NCI-H82 treated with DMSO at 0.1 percent for 48 hours (cell line): ENCODE data around the gene TCF25.
A peak's percentile ranks its signal among the peaks of the same experiment; 100 is the strongest.
"Not testable (repeated sequence)": the region's sequence is repeated elsewhere in the genome, so short reads cannot be mapped to it uniquely, and the experiment has no call there.

ENCODE experiments used
- DNase-seq: peaks from one replicate; lab custom pipeline; 2025; ENCODE audit not compliant: unreplicated experiment; lab: John Stamatoyannopoulos, UW

TCF25 gene

DNA sequence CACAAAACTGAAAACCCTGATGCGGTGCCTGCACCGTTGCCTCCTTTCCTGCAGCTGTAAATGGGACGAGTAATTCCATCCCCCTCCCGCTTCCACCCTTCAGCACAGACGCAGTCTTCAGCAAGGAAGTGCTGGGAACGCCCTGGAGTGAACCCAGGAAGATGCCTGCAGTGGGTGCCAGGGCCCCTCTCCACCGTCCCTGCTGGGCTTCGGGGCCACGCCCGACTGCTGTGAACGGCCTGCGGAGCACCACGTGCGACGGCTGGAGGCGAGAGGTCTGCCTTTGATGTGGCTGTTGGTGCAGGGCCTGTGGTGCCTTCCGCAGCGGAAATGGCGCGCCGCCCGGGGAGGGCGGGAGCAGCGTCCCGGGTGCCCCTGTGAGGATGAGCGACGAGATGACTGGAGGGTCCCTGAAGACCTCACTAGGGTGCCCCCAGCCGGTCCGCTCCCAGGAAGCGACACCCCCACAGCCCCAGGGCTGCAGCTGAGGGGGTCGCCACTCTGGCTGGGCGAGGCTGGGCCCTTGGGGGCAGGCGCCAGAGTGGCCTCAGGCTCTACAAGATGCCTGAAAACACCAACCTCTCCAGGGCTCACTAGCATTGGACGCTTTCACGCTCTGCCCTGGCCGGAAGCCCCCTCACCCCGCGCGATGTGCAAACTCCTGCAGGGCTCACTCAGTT lies 44.5 kb downstream of the TCF25 start:
- DNase-seq: peak; percentile 57

DNA sequence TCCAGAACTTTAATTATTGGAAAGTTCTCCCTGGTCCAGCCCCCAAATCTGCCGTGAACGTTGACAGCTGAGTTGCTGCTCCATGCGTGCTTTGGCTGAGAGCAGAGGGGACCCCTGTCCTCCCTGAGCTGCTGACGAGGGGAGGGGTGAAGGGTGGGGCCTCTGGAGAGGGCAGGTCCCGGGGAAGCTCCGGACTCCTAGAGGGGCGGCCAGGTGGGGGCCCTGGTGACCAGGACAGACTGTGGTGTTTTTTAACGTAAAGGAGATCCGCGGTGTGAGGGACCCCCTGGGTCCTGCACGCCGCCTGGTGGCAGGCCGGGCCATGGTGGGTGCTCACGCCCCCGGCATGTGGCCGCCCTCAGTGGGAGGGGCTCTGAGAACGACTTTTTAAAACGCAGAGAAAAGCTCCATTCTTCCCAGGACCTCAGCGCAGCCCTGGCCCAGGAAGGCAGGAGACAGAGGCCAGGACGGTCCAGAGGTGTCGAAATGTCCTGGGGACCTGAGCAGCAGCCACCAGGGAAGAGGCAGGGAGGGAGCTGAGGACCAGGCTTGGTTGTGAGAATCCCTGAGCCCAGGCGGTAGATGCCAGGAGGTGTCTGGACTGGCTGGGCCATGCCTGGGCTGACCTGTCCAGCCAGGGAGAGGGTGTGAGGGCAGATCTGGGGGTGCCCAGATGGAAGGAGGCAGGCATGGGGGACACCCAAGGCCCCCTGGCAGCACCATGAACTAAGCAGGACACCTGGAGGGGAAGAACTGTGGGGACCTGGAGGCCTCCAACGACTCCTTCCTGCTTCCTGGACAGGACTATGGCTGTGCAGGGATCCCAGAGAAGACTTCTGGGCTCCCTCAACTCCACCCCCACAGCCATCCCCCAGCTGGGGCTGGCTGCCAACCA lies 45.3 kb downstream of the TCF25 start, which contains the start of gene MC1R:
MC1R (plus strand) TSS at position 410 of the 895 bp plus-strand sequence; CDS start at position 807, 397 bp downstream.
- DNase-seq: no peak

DNA sequence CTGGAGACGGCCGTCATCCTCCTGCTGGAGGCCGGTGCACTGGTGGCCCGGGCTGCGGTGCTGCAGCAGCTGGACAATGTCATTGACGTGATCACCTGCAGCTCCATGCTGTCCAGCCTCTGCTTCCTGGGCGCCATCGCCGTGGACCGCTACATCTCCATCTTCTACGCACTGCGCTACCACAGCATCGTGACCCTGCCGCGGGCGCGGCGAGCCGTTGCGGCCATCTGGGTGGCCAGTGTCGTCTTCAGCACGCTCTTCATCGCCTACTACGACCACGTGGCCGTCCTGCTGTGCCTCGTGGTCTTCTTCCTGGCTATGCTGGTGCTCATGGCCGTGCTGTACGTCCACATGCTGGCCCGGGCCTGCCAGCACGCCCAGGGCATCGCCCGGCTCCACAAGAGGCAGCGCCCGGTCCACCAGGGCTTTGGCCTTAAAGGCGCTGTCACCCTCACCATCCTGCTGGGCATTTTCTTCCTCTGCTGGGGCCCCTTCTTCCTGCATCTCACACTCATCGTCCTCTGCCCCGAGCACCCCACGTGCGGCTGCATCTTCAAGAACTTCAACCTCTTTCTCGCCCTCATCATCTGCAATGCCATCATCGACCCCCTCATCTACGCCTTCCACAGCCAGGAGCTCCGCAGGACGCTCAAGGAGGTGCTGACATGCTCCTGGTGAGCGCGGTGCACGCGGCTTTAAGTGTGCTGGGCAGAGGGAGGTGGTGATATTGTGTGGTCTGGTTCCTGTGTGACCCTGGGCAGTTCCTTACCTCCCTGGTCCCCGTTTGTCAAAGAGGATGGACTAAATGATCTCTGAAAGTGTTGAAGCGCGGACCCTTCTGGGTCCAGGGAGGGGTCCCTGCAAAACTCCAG lies 46.4 kb downstream of the TCF25 start:
- no peak for DNase-seq

DNA sequence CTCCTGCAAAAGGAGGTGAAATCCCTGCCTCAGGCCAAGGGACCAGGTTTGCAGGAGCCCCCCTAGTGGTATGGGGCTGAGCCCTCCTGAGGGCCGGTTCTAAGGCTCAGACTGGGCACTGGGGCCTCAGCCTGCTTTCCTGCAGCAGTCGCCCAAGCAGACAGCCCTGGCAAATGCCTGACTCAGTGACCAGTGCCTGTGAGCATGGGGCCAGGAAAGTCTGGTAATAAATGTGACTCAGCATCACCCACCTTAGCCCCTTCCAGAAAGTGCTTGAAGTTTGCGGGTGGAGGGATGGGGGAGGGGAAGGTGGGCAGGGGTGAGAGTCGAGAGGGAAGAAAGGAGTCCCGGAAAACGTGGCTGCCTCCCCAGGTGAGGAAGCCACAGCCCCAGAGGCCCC lies 47.3 kb downstream of the TCF25 start:
- DNase-seq: no peak

DNA sequence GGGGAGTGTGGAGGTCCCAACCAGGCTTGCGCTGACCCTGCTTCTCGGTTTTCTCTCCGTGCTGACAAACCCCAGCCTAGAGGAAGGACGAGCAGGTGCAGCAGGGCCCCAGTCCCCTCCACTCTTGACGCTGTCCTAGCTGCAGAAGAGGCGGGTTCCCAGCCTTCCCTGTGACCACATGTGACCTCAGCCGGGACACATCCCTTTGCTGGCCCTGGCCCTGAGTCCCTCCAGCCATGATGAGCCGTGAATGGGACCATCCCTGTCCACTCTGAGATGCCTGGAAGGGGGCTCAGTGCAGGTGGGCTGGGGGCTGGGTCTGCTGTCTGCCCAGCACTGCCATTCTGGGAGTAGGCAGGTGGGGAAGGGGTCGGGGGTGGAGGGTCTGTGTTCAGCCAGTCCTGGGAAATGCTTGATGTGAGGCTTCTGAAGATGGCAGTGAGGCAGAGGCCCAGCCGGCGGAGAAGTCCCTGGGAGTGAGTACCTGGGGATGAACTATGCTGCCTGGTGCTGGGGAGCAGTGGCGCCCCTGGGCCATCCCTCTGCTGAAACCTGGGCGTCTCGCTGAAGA lies 47.8 kb downstream of the TCF25 start:
- DNase-seq: no peak

- DNase-seq: no peak
These were observed 48.5 kb downstream of the TCF25 start for GRCh38 chr16:89921702-89922476.

GRCh38 chr16:89922477-89922883 lies 49.1 kb downstream of the TCF25 start:
- DNase-seq: no peak

GRCh38 chr16:89922884-89923639 lies 49.7 kb downstream of the TCF25 start, which contains the start of gene TUBB3:
TSS of gene TUBB3 (plus strand) at chr16:89923342. CDS start at chr16:89923402, 60 bp downstream.
- DNase-seq: peak; percentile 40

DNA sequence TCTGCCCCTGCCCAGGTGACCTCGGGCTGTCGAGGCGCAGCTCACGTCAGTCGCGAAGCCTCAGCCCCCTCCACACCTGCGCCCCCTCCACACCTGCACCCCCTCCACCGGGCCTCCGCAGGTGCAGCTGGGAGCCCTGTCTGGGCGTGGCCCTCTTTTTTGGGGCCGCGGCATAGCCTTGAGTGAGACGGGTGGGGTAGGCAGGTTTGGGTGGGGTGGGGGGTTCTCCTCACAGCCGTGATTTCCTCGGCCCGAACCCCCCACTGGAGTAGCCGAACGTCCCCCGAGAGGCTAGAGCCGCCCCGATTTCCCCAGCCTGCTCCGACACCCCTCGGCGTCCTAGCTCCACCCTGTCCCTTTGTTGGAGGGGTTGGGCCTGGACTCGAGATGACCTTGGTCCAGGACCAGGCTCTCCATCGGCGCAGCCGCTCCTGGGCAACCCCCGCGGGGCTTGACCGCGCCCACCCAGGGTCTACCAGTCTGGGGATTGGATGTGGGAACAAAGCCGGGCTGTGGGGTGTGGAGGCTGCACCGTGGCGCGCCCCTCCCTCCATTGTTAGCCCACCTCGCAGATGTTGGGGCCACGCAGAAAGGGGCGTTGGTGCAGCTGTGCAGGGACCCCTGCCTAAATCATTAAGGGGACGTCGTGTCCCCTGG lies 50.4 kb downstream of the TCF25 start:
- DNase-seq: no peak

DNA sequence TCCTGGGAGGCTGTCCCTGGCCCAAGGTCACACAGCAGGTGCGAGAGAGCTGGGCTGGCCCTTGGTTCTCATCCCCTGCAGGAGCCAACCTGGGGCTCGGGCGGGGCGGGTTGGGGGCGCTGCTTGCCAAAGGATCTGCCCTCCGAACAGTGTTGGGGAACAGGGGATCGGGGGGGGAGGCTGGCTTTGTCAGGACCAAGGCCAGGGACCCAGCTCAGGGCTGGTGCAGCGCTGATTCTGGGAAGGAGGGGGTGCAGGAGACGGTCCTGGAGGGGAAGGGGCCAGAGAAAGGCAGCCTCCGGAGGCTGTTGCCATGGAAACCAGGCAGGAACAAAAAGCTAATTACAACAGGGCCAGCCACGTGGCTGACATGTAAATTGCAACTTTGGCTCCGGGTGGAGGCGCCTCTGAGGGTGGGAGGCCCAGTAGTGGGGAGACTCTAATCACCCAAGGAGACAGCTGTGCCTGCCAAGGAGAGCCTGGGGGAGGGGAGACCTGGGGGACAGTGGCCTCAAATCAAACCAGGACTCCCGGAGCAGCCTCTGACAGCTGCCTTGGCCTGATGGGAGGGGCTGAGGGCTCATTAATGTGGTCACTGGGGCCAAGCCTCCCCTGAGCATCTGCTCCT lies 51.0 kb downstream of the TCF25 start:
- peak; percentile 63 for DNase-seq

DNA sequence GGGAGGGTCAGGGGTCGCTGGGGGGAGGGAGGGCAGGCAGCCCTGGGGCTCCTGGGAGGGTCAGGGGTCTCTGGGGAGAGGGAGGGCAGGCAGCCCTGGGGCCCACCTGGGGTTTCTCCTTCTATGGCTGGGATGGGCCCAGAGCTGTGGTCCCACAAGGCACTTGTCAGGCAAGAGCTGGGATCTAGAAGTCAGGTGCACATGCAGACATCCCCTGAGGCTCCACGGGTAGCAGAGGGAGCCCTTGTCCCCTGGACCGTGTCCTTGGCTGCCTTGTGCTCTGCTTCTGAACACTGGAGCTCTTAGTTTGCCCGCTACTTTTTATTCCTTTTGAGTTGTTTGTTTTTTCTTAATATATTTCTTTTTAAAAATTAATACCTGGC lies 51.5 kb downstream of the TCF25 start:
- DNase-seq: no peak

DNA sequence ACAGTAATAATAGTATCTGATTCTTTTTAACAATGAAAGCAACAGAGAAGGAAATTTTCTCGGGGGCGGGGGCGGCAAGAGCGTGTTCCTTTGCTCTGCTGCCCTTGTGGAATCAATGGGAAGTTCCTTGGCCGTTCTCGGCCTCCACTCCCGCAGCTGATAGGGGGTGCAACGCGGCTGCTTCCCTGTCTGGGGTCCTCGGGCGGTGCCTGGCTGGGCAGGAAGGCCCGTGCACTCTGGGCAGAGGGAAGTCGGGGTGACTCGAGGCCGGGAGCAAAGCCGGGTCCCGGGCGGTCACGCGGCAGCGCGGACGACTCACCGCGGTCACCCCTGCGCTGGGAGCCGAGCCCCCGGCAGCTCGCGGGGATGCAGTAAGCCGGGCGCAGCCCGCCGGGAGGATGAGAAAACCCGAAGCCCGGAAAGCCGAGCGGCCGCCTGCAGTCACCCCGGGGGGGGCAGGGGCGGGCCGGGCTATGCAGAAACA lies 52.2 kb downstream of the TCF25 start:
- DNase-seq: no peak

DNA sequence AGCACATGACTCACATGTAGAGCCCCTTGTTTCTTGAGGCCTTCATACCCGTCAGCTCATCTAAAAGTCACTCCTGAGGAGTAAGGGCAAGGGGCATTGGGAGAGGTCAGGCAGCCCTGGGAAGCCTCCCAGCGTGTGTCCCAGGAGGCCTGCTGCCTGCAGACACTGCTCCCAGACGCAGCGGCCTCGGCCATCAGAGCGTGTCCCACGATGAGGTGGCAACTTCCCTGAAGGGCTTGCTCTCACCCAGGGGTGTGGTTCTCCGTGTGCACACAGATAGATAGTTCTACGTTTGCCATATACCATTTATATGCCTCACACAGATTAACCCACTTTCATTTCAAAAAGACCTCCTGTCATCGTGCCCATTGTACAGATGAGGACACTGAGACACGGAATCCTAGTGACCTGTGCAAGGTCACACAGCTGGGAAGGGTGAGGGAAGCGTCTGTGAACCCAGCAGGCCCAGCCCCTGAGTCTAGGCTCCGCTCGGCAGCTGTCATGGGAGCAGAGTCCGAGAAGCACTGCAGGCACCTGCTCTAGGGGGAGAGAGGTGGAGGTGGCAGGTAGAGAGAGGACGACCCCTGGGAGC lies 58.0 kb downstream of the TCF25 start:
- no peak for DNase-seq

- DNase-seq: no peak
These were observed 58.6 kb downstream of the TCF25 start for GRCh38 chr16:89931964-89932363.

GRCh38 chr16:89934019-89934418 lies 60.6 kb downstream of the TCF25 start:
- DNase-seq: not testable (repeated sequence)

GRCh38 chr16:89934611-89935553 lies 61.5 kb downstream of the TCF25 start:
- no peak for DNase-seq

DNA sequence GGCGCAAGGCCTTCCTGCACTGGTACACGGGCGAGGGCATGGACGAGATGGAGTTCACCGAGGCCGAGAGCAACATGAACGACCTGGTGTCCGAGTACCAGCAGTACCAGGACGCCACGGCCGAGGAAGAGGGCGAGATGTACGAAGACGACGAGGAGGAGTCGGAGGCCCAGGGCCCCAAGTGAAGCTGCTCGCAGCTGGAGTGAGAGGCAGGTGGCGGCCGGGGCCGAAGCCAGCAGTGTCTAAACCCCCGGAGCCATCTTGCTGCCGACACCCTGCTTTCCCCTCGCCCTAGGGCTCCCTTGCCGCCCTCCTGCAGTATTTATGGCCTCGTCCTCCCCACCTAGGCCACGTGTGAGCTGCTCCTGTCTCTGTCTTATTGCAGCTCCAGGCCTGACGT lies 62.2 kb downstream of the TCF25 start:
- not testable (repeated sequence) for DNase-seq
